Measurements from ENCODE around the gene DNAH9.
"Not testable (repeated sequence)": the region's sequence is repeated elsewhere in the genome, so short reads cannot be mapped to it uniquely, and the experiment has no call there.

Gene DNAH9

GRCh38 chr17:11954936-11955335, 356.7 kb downstream of the DNAH9 start:
- in situ Hi-C loops (cut with HindIII; ENCODE audit: low sequenced_read_pairs) = no loop called here

- in situ Hi-C loops (cut with HindIII; ENCODE audit: low sequenced_read_pairs) = no loop called here
Measured at GRCh38 chr17:11969565-11969964, 371.3 kb downstream of the DNAH9 start.

GRCh38 chr17:11972741-11973140, 374.5 kb downstream of the DNAH9 start:
- in situ Hi-C loops (cut with HindIII; ENCODE audit: low sequenced_read_pairs) = not testable (repeated sequence)

GRCh38 chr17:11979795-11980194, 381.5 kb downstream of the DNAH9 start:
- in situ Hi-C loops (cut with HindIII; ENCODE audit: low sequenced_read_pairs) = no loop called here

- in situ Hi-C loops (cut with HindIII; ENCODE audit: low sequenced_read_pairs) = no loop called here
Measured at GRCh38 chr17:11980813-11981212, 382.5 kb downstream of the DNAH9 start.

- in situ Hi-C loops (cut with HindIII; ENCODE audit: low sequenced_read_pairs) = no loop called here
Measured at GRCh38 chr17:11981862-11982261, 383.6 kb downstream of the DNAH9 start.

- in situ Hi-C loops (cut with HindIII; ENCODE audit: low sequenced_read_pairs) = no loop called here
Measured at GRCh38 chr17:11986179-11986941, 388.1 kb downstream of the DNAH9 start.

- in situ Hi-C loops (cut with HindIII; ENCODE audit: low sequenced_read_pairs) = no loop called here
Measured at GRCh38 chr17:11986942-11987329, 388.7 kb downstream of the DNAH9 start.

- in situ Hi-C loops (cut with HindIII; ENCODE audit: low sequenced_read_pairs) = no loop called here
Measured at GRCh38 chr17:11990363-11990983, 392.2 kb downstream of the DNAH9 start.

- in situ Hi-C loops (cut with HindIII; ENCODE audit: low sequenced_read_pairs) = no loop called here
Measured at GRCh38 chr17:11991461-11991860, 393.2 kb downstream of the DNAH9 start.

GRCh38 chr17:11996722-11997146, 398.5 kb downstream of the DNAH9 start:
- in situ Hi-C loops (cut with HindIII; ENCODE audit: low sequenced_read_pairs) = no loop called here

- in situ Hi-C loops (cut with HindIII; ENCODE audit: low sequenced_read_pairs) = no loop called here
Measured at GRCh38 chr17:11997147-11997971, 399.1 kb downstream of the DNAH9 start, which contains the start of gene ZNF18. TSS of gene ZNF18 (minus strand) at chr17:11997475. CDS start at chr17:11992829, 4,646 bp downstream.

GRCh38 chr17:11997972-11998233, 399.6 kb downstream of the DNAH9 start:
- in situ Hi-C loops (cut with HindIII; ENCODE audit: low sequenced_read_pairs) = no loop called here

- in situ Hi-C loops (cut with HindIII; ENCODE audit: low sequenced_read_pairs) = no loop called here
Measured at GRCh38 chr17:11999696-12000095, 401.4 kb downstream of the DNAH9 start.

- in situ Hi-C loops (cut with HindIII; ENCODE audit: low sequenced_read_pairs) = no loop called here
Measured at GRCh38 chr17:12007466-12007865, 409.2 kb downstream of the DNAH9 start.
